Measurements from ENCODE around the gene OAF. TPM values are rescaled to one million over a fixed set of nuclear protein-coding genes. Genes with fewer than 3 reads are reported as not detected.
A peak's percentile ranks its signal among the peaks of the same experiment; 100 is the strongest.

The OAF gene
- total and polyA plus RNA-seq, 9 of the 15 experiments (the other 6 are each of a cell fraction or from before 2014, with no cell fraction given) = 1.1 to 21.6 (median 7.5) TPM

GRCh38 chr11:120168960-120169681 is 41.7 kb upstream of the OAF start (continued):
- TF ChIP-seq TFAP4 (CRISPR knock-in tag; IDR thresholded peaks at IDR 0.05; ENCODE audit: borderline replicate concordance) = peak; percentile 18; the same call in 1 of the 2 replicates
- 0 out of 2 replicates have a peak, but pooled peaks have one; percentile 24 for TF ChIP-seq SMC3 (conservative IDR thresholded peaks at IDR 0.05; ENCODE audit: insufficient read depth, low read depth, low read length)
- TF ChIP-seq PRDM10 (IDR thresholded peaks at IDR 0.05; ENCODE audit: partially characterized antibody) = no peak
- no peak for TF ChIP-seq CEBPZ (IDR thresholded peaks at IDR 0.05; ENCODE audit: borderline replicate concordance, low read depth, low read length)
- no peak for TF ChIP-seq MCM2 (IDR thresholded peaks at IDR 0.05; ENCODE audit: low read depth)
- no peak for TF ChIP-seq SAFB2 (IDR thresholded peaks at IDR 0.05; ENCODE audit: borderline replicate concordance, low read depth, low read length, severe bottlenecking)
- no peak for TF ChIP-seq STAT5A (IDR thresholded peaks at IDR 0.05; ENCODE audit: borderline replicate concordance, low read length)
- TF ChIP-seq CREB3L1 (IDR thresholded peaks at IDR 0.05; ENCODE audit: borderline replicate concordance, low read depth) = no peak
- TF ChIP-seq SOX6 (IDR thresholded peaks at IDR 0.05) = no peak
- peak; percentile 32 for TF ChIP-seq HMGN3 (IDR thresholded peaks at IDR 0.05; ENCODE audit: borderline replicate concordance, extremely low read depth, insufficient read length, low read depth, low read length)
- TF ChIP-seq SREBF1 (IDR thresholded peaks at IDR 0.05; ENCODE audit: borderline replicate concordance, low read depth, low read length) = no peak
- no peak for TF ChIP-seq ZNF324 (CRISPR knock-in tag; IDR thresholded peaks at IDR 0.05)
- TF ChIP-seq MYC (IDR thresholded peaks at IDR 0.05; ENCODE audit: low read depth, low read length) = no peak
- TF ChIP-seq MYC (CRISPR knock-in tag; IDR thresholded peaks at IDR 0.05; ENCODE audit: borderline replicate concordance, low read depth) = no peak
- TF ChIP-seq PRPF4 (IDR thresholded peaks at IDR 0.05; ENCODE audit: insufficient read depth, low read depth, low read length, poor library complexity, severe bottlenecking) = no peak
- TF ChIP-seq FOXK2 (conservative IDR thresholded peaks at IDR 0.05 in 1 of 2, IDR thresholded peaks at IDR 0.05 in 1 of 2; ENCODE audit: low read depth in 2 of 2) = no peak
- TF ChIP-seq ZNF146 (CRISPR knock-in tag; IDR thresholded peaks at IDR 0.05; ENCODE audit: unreplicated experiment) = no peak

All from K562 (cell line).